HCT116 (cell line): Measurements from ENCODE around the gene AMBRA1. TPM values are rescaled to one million over a fixed set of nuclear protein-coding genes. Genes with fewer than 3 reads are reported as not detected.

Experiments used
- ATAC-seq: fragments of 200-7000 bp; cut with Tn5 transposase; 2 replicates; pipeline ENCODE4 v1.9.1; 2020; ENCODE audit warnings: mild to moderate bottlenecking, moderate library complexity
- BruUV-seq: library from RNA; stranded (reverse); fragments of 400-500 nt; replicated peaks from 2 replicates; lab custom pipeline; 2021; lab: Mats Ljungman, UMichigan
- CTCF ChIA-PET: fragments of 300-600 bp; sonication (Branson Sonifier 250); formaldehyde crosslinking; loops from one replicate; lab custom pipeline; 2021; ENCODE audit warnings: antibody characterized with exemption; lab: Charles Lee
- POLR2A ChIA-PET: fragments of 300-600, 350-600 bp; sonication (Branson Sonifier 250); formaldehyde crosslinking; loops from one replicate; lab custom pipeline; 2021; ENCODE audit warnings: antibody characterized with exemption; lab: Charles Lee
- RAD21 ChIA-PET, 2 experiments: fragments of 300-600 bp; sonication (Branson Sonifier 250); formaldehyde crosslinking; loops; one replicate each; lab custom pipeline; 2023; ENCODE audit warnings: low total read pairs in 2 of 2; ENCODE audit not compliant: uncharacterized antibody in 2 of 2, unreplicated experiment in 2 of 2, low non-redundant PET in 1 of 2; lab: Charles Lee
- DNase-seq: peaks from one replicate; pipeline ENCODE4 v3.0.0-alpha.2; 2010; ENCODE audit warnings: low read depth, low spot score
- H2AFZ ChIP-seq: fragments of 200-600 bp; shearing (Covaris generic), sonication (generic); 2 replicates; pipeline ENCODE4 v1.6.1; 2017; ENCODE audit warnings: low read depth, mixed run types, mixed read lengths, antibody characterized with exemption, low read length; ENCODE audit not compliant: poor library complexity, severe bottlenecking
- H3K27ac ChIP-seq: 2 replicates; pipeline ENCODE4 v1.5.1; 2012; ENCODE audit warnings: low read depth, low read length
- H3K27me3 ChIP-seq: fragments of 200-600 bp; sonication (generic); 2 replicates; pipeline ENCODE4 v1.6.1; 2016; ENCODE audit warnings: mixed run types, low read length, mixed read lengths; ENCODE audit not compliant: insufficient read depth
- H3K36me3 ChIP-seq, 2 experiments: fragments of 200-500 bp in 1 of 2; fragments of 200-600 bp in 1 of 2; sonication (Bioruptor generic) in 1 of 2; sonication (generic) in 1 of 2; 2 replicates each; pipeline versions ENCODE4 v1.5.1 to v1.6.1; 2014 to 2016; ENCODE audit warnings: low read length in 2 of 2, inconsistent platforms in 1 of 2, mixed read lengths in 1 of 2, mixed run types in 1 of 2; ENCODE audit not compliant: insufficient read depth in 2 of 2, control insufficient read depth in 1 of 2
- H3K4me1 ChIP-seq, 2 experiments: fragments of 200-600 bp in 1 of 2; sonication (generic) in 1 of 2; 2 replicates each; pipeline versions ENCODE4 v1.5.1 to v1.6.1; 2012 to 2017; ENCODE audit warnings: low read length in 2 of 2, inconsistent platforms in 1 of 2, mild to moderate bottlenecking in 1 of 2, mixed read lengths in 1 of 2, mixed run types in 1 of 2, moderate library complexity in 1 of 2; ENCODE audit not compliant: insufficient read depth in 2 of 2, control insufficient read depth in 1 of 2
- H3K4me2 ChIP-seq: fragments of 200-600 bp; sonication (generic); 2 replicates; pipeline ENCODE4 v1.6.1; 2017; ENCODE audit warnings: mixed run types, low read length, mixed read lengths
- H3K4me3 ChIP-seq, 2 experiments: fragments of 200-600 bp in 1 of 2; sonication (generic) in 1 of 2; replicated peaks in 1 of 2; 2 replicates each; pipeline ENCODE4 v1.5.1; 2011 to 2016; ENCODE audit warnings: low read length in 2 of 2, control low read depth in 1 of 2, low read depth in 1 of 2, mild to moderate bottlenecking in 1 of 2, mixed read lengths in 1 of 2, mixed run types in 1 of 2
- H3K79me2 ChIP-seq: fragments of 200-600 bp; sonication (generic); 2 replicates; pipeline ENCODE4 v1.6.1; 2017; ENCODE audit warnings: mild to moderate bottlenecking, mixed run types, low read length, moderate library complexity, mixed read lengths; ENCODE audit not compliant: insufficient read depth
- H3K9ac ChIP-seq: fragments of 200-600 bp; sonication (generic); 2 replicates; pipeline ENCODE4 v1.6.1; 2016; ENCODE audit warnings: low read length, mixed read lengths
- H3K9me2 ChIP-seq: fragments of 200-600 bp; sonication (generic), shearing (Covaris generic); 2 replicates; pipeline ENCODE4 v1.6.1; 2017; ENCODE audit warnings: mixed run types, mild to moderate bottlenecking, moderate library complexity; ENCODE audit not compliant: insufficient read depth
- H3K9me3 ChIP-seq, 2 experiments: fragments of 200-500 bp in 1 of 2; fragments of 200-600 bp in 1 of 2; sonication (Bioruptor generic) in 1 of 2; sonication (generic) in 1 of 2; 2 replicates each; pipeline ENCODE4 v1.6.1; 2014 to 2017; ENCODE audit warnings: low read length in 2 of 2, mixed read lengths in 2 of 2, inconsistent platforms in 1 of 2, low read depth in 1 of 2, mild to moderate bottlenecking in 1 of 2, mixed run types in 1 of 2, moderate library complexity in 1 of 2; ENCODE audit not compliant: control insufficient read depth in 1 of 2, insufficient read depth in 1 of 2
- H4K20me1 ChIP-seq: fragments of 200-600 bp; sonication (generic), shearing (Covaris generic); 2 replicates; pipeline ENCODE4 v1.6.1; 2017; ENCODE audit warnings: mixed run types, mild to moderate bottlenecking, moderate library complexity; ENCODE audit not compliant: insufficient read depth
- CBX3 ChIP-seq: IDR thresholded peaks from 2 replicates; pipeline ENCODE4 v1.6.1; 2012; ENCODE audit warnings: low read depth
- EZH2 ChIP-seq: fragments of 200-600 bp; sonication (generic); IDR thresholded peaks from 2 replicates; pipeline ENCODE4 v1.6.1; 2017; ENCODE audit warnings: antibody characterized with exemption, mixed run types
- POLR2AphosphoS5 ChIP-seq: IDR thresholded peaks from 2 replicates; pipeline ENCODE4 v1.6.1; 2011; ENCODE audit warnings: mild to moderate bottlenecking, low read depth, low read length, moderate library complexity
- SIN3A ChIP-seq: IDR thresholded peaks from 2 replicates; pipeline ENCODE4 v1.6.1; 2012; ENCODE audit warnings: low read depth
- SP1 ChIP-seq: IDR thresholded peaks from 2 replicates; pipeline ENCODE4 v1.6.1; 2012; ENCODE audit warnings: low read depth
- SRF ChIP-seq: IDR thresholded peaks from 2 replicates; pipeline ENCODE4 v1.6.1; 2012; ENCODE audit warnings: low read depth
- TCF7L2 ChIP-seq: IDR thresholded peaks from 2 replicates; pipeline ENCODE4 v1.7.0; 2011; ENCODE audit warnings: borderline replicate concordance, inconsistent platforms; ENCODE audit not compliant: insufficient read depth, insufficient read length; ENCODE audit errors: extremely low read depth
- YY1 ChIP-seq: IDR thresholded peaks from 2 replicates; pipeline ENCODE4 v1.6.1; 2011; ENCODE audit warnings: low read length, low read depth, moderate library complexity, mild to moderate bottlenecking; ENCODE audit not compliant: insufficient replicate concordance; ENCODE audit errors: extremely low read depth
- ZFX ChIP-seq: fragments of 450-650 bp; IDR thresholded peaks from 2 replicates; pipeline ENCODE4 v1.6.1; 2017
- ZNF274 ChIP-seq: fragments of 200-500 bp; sonication (Bioruptor generic); IDR thresholded peaks from 2 replicates; pipeline ENCODE4 v1.6.1; 2014; ENCODE audit warnings: mild to moderate bottlenecking, low read depth, low read length, inconsistent platforms
- intact Hi-C: fragments of 100-400 bp; cut with micrococcal nuclease; formaldehyde crosslinking; loops from 2 replicates; pipeline ENCODE4 v1.10.0; 2022
- total RNA-seq: library from RNA; stranded (reverse); gene quantifications from one replicate; pipeline ENCODE4 v1.2.1, GENCODE V29; 2021; ENCODE audit not compliant: unreplicated experiment
- TF ChIP-seq, protein P1 (sequence below): IDR thresholded peaks from 2 replicates; pipeline ENCODE4 v1.6.1; 2011; ENCODE audit warnings: mild to moderate bottlenecking, low read length, moderate library complexity; ENCODE audit not compliant: insufficient replicate concordance; ENCODE audit errors: extremely low read depth
- TF ChIP-seq, protein P2 (sequence below): IDR thresholded peaks from 2 replicates; pipeline ENCODE4 v1.6.1; 2012
- TF ChIP-seq, protein P3 (sequence below), 3 experiments: fragments of 200-600 bp in 1 of 3; sonication (generic) in 1 of 3; IDR thresholded peaks in 2 of 3; conservative IDR thresholded peaks in 1 of 3; 2 replicates each; pipeline ENCODE4 v1.5.1; 2012 to 2017; ENCODE audit warnings: low read depth in 2 of 3, low read length in 2 of 3, antibody characterized with exemption in 1 of 3, borderline replicate concordance in 1 of 3, control low read depth in 1 of 3, mild to moderate bottlenecking in 1 of 3, mixed read lengths in 1 of 3, mixed run types in 1 of 3, moderate library complexity in 1 of 3; ENCODE audit not compliant: insufficient read depth in 1 of 3

Gene AMBRA1
- total RNA-seq, 1 experiment from 2014 or later, result 22.7 TPM

DNA sequence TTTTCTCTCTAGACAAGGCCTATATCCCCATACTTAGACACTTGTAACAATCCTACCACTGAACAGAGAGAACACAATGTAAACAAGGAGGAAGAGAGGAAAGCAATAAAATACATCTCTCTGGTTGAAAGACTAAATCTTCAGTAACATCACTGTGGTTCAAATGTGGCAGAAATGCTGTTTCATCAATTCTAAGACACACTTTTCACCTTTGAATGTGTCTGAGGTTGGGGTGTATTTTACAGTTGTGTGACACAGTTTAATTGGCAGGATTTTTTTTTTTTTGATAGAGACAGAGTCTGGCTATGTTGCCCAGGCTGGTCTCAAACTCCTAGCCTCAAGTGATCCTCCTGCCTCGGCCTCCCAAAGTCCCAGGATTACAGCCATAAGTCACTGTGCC is 79.5 kb downstream of the AMBRA1 start:
- CTCF ChIA-PET, result interaction anchor here (1.0 to 1.2 kb wide), 3 partner anchors 15 to 122 kb away, joined by 3 to 5 read pairs (median 3); no protein-coding TSS in a partner anchor
- BruUV-seq, result no TSS peak
- Histone ChIP-seq H3K9me2 (no peaks in the 10 kb centered on the region), H3K9ac (no peak overlapping the region), H3K27me3 (no peaks in the 10 kb centered on the region), H3K27ac (no peak overlapping the region), H4K20me1 (no peaks in the 10 kb centered on the region), H3K9me3 (no peaks in the 10 kb centered on the region), H3K4me1 (peaks cover 5 to 9% of the 10 kb centered on the region in 2 experiments; a peak in 3 of 4 replicates), H3K4me2 (no peak overlapping the region), H3K4me3 (no peak overlapping the region), H2AFZ (no peak overlapping the region), H3K36me3 (no peaks in the 10 kb centered on the region), H3K79me2 (peaks cover 37% of the 10 kb centered on the region)
- POLR2A ChIA-PET, result no interaction called here
- intact Hi-C loops, result no loop called here
- TF ChIP-seq YY1, result no peak
- no peak for TF ChIP-seq SIN3A
- no peak for TF ChIP-seq POLR2AphosphoS5
- TF ChIP-seq EZH2, result no peak
- TF ChIP-seq, protein P1, sequence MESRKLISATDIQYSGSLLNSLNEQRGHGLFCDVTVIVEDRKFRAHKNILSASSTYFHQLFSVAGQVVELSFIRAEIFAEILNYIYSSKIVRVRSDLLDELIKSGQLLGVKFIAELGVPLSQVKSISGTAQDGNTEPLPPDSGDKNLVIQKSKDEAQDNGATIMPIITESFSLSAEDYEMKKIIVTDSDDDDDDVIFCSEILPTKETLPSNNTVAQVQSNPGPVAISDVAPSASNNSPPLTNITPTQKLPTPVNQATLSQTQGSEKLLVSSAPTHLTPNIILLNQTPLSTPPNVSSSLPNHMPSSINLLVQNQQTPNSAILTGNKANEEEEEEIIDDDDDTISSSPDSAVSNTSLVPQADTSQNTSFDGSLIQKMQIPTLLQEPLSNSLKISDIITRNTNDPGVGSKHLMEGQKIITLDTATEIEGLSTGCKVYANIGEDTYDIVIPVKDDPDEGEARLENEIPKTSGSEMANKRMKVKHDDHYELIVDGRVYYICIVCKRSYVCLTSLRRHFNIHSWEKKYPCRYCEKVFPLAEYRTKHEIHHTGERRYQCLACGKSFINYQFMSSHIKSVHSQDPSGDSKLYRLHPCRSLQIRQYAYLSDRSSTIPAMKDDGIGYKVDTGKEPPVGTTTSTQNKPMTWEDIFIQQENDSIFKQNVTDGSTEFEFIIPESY, result no peak
- TF ChIP-seq, protein P2, sequence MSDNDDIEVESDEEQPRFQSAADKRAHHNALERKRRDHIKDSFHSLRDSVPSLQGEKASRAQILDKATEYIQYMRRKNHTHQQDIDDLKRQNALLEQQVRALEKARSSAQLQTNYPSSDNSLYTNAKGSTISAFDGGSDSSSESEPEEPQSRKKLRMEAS, result no peak
- TF ChIP-seq ZFX, result no peak
- no peak for TF ChIP-seq TCF7L2
- TF ChIP-seq, protein P3, sequence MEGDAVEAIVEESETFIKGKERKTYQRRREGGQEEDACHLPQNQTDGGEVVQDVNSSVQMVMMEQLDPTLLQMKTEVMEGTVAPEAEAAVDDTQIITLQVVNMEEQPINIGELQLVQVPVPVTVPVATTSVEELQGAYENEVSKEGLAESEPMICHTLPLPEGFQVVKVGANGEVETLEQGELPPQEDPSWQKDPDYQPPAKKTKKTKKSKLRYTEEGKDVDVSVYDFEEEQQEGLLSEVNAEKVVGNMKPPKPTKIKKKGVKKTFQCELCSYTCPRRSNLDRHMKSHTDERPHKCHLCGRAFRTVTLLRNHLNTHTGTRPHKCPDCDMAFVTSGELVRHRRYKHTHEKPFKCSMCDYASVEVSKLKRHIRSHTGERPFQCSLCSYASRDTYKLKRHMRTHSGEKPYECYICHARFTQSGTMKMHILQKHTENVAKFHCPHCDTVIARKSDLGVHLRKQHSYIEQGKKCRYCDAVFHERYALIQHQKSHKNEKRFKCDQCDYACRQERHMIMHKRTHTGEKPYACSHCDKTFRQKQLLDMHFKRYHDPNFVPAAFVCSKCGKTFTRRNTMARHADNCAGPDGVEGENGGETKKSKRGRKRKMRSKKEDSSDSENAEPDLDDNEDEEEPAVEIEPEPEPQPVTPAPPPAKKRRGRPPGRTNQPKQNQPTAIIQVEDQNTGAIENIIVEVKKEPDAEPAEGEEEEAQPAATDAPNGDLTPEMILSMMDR (IDR thresholded peaks at IDR 0.05 in 2 of 3, conservative IDR thresholded peaks at IDR 0.05 in 1 of 3; ENCODE audit: borderline replicate concordance in 1 of 3, insufficient read depth in 1 of 3, low read depth in 2 of 3, low read length in 2 of 3), result no peak
- TF ChIP-seq ZNF274, result no peak
- TF ChIP-seq CBX3, result no peak
- no peak for TF ChIP-seq SP1
- no peak for TF ChIP-seq SRF
- DNase-seq (no peak), ATAC-seq (no peak)
- RAD21 ChIA-PET, result no interaction called here
